ENCODE results near the gene AUTS2. TPM values are rescaled to one million over a fixed set of nuclear protein-coding genes. Genes with fewer than 3 reads are reported as not detected.

Gene AUTS2
- total RNA-seq, 1 experiment from 2014 or later: 256 TPM

DNA sequence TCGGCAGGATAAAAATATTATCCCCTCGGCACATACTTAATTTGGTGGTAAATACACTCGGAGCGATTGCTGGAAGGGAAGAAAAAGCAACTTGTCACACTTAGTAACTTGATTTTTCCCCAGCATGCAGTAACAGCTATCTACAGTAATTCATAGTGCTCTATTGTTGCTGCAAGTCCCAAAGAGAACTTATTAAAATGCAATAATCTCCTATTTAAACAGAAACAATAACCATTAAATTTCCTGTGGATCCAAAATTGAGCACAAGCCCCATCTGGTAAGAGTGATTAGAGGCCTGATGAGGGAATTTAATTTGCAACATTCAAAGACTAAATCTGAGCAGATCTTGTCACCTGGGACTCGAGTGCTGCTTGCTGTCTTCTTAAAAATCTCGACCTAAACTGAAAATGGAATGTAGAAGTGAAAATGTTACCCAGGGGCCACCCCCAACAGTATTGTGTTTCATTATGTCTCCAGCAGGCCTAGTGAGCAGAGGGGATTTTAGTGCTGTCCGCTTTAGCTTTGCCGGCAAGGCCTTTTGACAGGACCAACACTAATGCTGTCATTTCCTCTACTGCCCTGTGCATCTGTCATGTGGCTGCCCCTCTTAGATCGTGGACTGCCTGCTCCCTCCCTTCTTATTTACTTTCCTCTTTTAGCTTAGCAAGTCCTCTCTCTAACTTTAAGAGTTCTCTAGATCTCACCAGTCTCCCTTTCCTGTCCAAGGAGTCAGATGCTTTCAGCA is 639.7 kb downstream of the AUTS2 start:
- Histone ChIP-seq H2BK5ac (ENCODE audit: insufficient read length, low read length) (no peak overlapping the region), H3K9me3 (ENCODE audit: control insufficient read depth, low read depth, low read length) (no peaks in the 10 kb centered on the region), H3K4ac (ENCODE audit: low read depth, low read length) (no peak overlapping the region), H3K27ac (ENCODE audit: insufficient read length, low read depth, low read length) (no peak overlapping the region), H4K5ac (ENCODE audit: insufficient read length, low read depth, low read length) (no peak overlapping the region), H2BK15ac (ENCODE audit: low read depth, low read length) (no peak overlapping the region), H3K79me1 (ENCODE audit: insufficient read depth, low read depth, low read length, poor library complexity, severe bottlenecking) (no peaks in the 10 kb centered on the region), H2BK12ac (ENCODE audit: insufficient read length, low read depth, low read length) (no peak overlapping the region), H3K56ac (ENCODE audit: insufficient read length, low read depth, low read length) (no peak overlapping the region), H2BK20ac (ENCODE audit: low read depth, low read length, poor library complexity, severe bottlenecking) (no peak overlapping the region), H3K4me1 (ENCODE audit: insufficient read depth, low read length) (peaks cover 6% of the 10 kb centered on the region; the same call in 1 of the 2 replicates), H2BK120ac (ENCODE audit: low read depth, low read length, poor library complexity, severe bottlenecking) (no peak overlapping the region), H3K79me2 (ENCODE audit: insufficient read depth, low read length) (no peaks in the 10 kb centered on the region), H3K9ac (ENCODE audit: extremely low read depth, insufficient read length, low read length) (no peak overlapping the region), H3K27me3 (ENCODE audit: insufficient read depth, low read length) (no peaks in the 10 kb centered on the region), H2AFZ (ENCODE audit: low read length) (no peak overlapping the region), H4K91ac (ENCODE audit: insufficient read length, low read depth, low read length) (no peak overlapping the region), H3K23ac (ENCODE audit: insufficient read length, low read depth, low read length) (no peak overlapping the region), H3K18ac (ENCODE audit: insufficient read length, low read depth, low read length) (no peak overlapping the region), H3K23me2 (ENCODE audit: insufficient read length, low read depth, low read length, poor library complexity, severe bottlenecking) (no peaks in the 10 kb centered on the region), H4K20me1 (ENCODE audit: control insufficient read depth, insufficient read depth, insufficient read length) (no peaks in the 10 kb centered on the region), H2AK5ac (ENCODE audit: insufficient read length, low read length) (no peak overlapping the region), H3T11ph (ENCODE audit: low read length) (no peak overlapping the region), H4K8ac (replicated peaks; ENCODE audit: insufficient read length, low read depth, low read length) (no peak overlapping the region), H3K4me2 (ENCODE audit: insufficient read depth, insufficient read length, low read length) (no peak overlapping the region), H3K14ac (ENCODE audit: insufficient read depth, low read length) (no peak overlapping the region)
- TF ChIP-seq, protein P1, sequence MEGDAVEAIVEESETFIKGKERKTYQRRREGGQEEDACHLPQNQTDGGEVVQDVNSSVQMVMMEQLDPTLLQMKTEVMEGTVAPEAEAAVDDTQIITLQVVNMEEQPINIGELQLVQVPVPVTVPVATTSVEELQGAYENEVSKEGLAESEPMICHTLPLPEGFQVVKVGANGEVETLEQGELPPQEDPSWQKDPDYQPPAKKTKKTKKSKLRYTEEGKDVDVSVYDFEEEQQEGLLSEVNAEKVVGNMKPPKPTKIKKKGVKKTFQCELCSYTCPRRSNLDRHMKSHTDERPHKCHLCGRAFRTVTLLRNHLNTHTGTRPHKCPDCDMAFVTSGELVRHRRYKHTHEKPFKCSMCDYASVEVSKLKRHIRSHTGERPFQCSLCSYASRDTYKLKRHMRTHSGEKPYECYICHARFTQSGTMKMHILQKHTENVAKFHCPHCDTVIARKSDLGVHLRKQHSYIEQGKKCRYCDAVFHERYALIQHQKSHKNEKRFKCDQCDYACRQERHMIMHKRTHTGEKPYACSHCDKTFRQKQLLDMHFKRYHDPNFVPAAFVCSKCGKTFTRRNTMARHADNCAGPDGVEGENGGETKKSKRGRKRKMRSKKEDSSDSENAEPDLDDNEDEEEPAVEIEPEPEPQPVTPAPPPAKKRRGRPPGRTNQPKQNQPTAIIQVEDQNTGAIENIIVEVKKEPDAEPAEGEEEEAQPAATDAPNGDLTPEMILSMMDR (conservative IDR thresholded peaks at IDR 0.05): no peak
- Mint-ChIP-seq H3K36me3 (ENCODE audit: insufficient read depth in 1 of 3, low read depth in 3 of 3) (no peaks in the 10 kb centered on the region; a peak in 1 of 7 replicates), H3K27me3 (ENCODE audit: low read depth) (no peaks in the 10 kb centered on the region), H3K9me3 (no peaks in the 10 kb centered on the region), H3K4me1 (peaks cover 17 to 25% of the 10 kb centered on the region in 2 experiments), H3K4me3 (no peak overlapping the region), H3K27ac (no peak overlapping the region)
- no peak for DNase-seq
- WGBS (ENCODE audit: extremely low coverage, insufficient read length, low lambda C conversion rate): no CpG with 5 or more reads among the region's 9 CpGs

Data from H9 (cell line).